GM18858 (cell line): ENCODE measurements around the gene FILIP1L.
"Not testable (repeated sequence)": the region's sequence is repeated elsewhere in the genome, so short reads cannot be mapped to it uniquely, and the experiment has no call there.

ENCODE experiments used
- ATAC-seq: cut with Tn5 transposase; IDR thresholded peaks from one replicate; pipeline ENCODE4 v1.9.1; 2021; ENCODE audit not compliant: unreplicated experiment

Gene FILIP1L

DNA sequence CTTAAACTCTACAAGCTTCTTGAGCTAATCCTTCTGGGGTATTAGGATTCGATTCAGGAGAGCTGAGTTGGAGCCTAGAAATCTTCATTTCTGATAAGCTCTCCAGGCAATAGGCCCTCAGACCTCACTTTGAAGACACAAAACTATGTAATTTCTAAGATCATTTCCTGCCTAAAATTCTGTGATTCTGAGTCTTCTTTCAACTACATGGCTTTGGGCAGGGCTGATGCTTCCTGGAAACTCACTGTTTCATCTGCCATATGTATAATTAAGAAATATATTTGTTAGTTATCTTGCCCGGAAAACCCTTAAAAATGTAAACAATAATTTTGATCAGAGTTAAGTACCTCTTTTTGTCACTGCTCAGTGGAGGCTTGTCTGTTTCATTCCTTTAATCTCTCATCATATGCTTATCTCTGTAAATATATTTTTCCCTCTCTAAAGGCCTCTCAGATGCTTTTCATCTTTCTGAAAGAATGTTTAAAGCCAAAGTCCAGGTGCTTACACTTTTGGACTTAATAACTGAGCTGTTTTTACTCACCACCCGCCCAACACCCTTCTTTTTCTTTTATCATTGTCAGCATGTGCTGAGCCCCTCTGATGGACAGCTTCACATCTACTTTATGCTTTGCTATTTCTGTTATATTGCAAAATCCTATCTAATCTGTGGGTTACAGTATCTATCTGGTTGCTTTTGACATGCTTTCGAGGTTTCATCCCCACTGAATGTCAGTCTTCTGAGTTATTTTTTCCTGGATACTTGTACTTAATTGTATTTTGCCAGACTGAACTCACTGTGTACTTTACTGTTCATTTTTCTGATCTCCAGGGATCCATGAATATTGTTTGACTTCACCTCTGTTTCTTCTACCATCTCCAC, 38.2 kb downstream of the FILIP1L start:
- no peak for ATAC-seq

DNA sequence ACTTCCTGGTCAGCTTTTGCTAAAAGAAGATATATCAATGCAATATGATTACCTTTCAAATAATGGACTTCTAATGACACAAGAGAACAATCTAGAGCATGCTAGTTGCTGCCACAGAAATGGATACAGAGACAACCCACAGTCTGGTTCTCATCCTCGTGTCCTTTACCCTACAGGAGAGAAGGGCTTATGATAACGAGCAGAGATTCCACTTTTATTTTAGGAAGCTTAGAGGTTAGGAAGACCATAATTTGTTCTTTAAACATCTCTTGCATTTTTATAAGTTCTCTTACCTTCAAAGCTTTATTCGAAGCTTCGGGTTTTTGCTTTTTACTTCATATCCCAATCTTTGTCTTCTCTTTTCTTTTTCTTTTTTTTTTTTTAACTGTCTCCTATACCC, 39.1 kb downstream of the FILIP1L start:
- no peak for ATAC-seq

DNA sequence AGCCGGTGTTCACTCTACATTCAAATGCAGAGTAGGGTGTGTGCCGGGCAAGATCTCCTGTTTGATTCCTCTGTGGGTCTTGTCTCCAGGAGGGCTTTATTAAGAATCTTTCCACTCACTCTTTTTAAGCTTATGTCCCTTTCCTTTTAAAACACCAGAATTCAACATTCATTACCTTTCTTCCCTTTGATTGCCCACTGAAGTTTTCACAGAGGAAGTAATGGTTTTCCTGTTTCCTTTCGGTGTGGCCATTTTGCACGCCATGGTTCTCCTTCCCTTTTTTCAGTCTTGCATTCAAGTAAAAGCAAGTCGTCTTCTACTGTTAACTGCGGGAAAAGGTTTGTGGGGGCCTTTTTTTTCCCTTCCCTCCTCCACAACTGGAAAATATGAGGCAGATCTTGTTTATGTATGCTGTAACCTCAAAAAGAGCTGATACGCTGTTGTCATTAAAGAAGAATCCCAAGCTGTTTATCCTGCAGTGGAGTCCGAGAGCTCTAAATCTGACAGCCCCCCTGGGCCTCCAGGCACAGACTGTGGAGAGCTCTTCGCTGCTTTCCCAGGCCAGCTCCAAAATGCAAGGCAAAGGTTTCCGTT, 40.5 kb downstream of the FILIP1L start:
- no peak for ATAC-seq

DNA sequence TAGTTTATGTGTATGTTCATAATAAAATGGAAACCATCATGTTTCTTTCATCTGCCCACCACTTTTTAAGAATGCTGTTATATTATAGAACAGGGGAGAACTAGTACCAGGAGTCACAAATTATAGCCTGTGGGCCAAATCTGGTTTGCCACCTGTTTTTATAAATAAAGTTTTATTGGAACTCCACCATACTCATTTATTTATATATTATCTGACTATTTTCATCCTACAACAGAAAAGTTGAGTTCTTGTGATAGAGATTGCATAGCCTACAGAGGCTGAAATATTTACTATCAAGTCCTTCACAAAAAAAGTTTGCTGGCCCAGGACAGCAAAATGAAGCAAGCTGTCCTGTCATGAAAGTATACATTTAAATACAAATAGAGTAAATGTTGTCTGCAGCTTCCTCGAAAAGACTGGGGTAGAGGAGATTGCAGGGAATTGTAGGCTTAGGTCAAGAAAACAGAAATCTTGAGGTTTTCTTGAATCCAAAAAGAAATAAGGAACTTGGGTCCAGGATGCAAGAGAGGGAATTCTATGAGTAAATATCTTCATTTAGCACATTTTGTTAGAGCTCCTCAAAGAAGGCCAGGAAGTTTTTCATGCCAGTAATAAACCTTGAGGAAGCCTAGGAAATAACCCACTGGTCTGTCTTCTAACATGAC, 41.1 kb downstream of the FILIP1L start:
- ATAC-seq: no peak

DNA sequence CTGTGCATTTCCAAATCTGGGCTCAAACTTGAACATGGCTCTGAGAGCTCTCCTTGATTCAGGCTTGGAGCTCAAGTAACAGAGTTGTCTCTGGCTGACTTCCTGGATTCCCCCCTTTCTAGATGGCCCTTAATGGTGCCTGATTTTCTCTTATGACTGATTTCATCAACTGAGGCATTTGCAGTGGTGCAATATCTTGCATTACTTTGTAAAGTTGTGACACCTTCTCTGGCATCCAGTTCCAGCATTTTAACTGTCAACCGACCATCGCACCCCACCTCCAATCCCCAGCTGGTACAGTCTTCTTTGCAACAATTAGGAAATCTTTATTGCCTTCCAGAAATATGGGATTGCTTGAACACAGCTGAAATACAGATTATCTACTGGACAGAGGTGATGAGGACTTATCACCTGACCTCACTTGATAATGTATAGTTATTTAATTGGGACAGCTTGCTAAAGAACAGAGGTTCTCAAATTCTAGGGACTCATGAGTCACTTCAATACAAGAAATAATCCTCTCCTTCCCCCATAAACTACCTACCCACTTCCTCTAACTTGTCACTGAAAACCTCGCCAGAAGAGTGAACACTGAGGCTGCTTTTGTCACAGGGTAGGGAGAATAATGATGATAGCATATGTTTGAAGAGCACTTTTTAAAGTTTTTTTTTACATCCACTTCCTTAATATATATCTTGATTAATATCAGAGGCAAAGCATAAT, 41.8 kb downstream of the FILIP1L start:
- ATAC-seq: peak; percentile 62

DNA sequence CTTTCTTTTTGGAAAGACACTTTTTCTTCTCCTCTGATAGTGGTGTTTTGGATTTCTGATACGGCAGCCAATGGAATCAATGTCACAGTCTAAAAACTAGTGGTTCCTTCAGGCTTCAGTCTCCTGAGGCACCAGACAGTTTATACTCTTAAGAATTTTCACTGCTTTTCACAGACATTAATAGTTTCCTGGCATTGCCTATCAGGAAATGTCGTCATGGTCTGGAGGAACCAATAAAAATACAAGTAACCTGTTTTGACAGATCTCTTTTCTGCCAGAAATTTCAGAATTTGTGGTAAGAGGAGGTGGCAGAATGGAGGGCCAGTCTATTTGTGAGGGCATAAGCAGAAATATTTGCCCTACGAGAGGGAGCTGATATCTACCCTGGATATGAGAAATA, 44.8 kb downstream of the FILIP1L start:
- ATAC-seq: no peak

DNA sequence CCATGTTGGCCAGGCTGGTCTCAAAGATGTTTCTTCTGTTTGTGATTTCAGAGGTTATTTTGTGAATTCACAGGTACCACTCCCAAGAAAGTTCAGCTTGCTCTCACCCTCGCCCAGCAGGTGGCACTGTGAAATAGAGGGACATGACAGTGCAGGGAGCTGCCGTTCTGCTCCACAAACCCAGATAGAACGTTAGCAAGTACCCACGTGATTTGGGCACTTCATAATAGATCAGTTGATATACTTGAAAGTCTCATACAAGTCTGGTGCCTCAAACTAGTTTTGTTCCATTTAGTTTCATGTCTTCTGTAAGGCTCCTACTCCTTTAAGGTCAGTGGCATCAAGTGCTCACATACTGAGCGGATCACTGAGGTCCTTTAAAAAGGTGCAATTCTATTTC, 45.5 kb downstream of the FILIP1L start:
- peak; percentile 47 for ATAC-seq

DNA sequence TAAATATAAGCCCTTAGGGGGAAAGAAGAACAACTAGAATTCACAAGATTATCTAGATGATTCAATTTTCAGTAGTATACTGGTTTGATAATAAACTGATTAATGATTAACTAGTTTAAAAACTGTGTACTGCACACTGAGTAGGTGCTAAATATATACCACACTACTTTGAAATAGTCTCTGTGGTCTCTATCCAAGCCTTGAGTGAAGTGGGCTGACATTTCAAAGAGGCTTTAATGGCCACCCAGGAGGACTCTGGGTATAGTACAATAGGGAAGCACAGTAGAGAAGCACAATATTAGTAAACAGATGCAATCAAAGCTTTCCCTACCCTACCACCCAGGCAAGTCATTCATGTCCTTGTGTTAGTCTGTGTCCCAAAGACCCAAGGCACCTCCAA, 46.7 kb downstream of the FILIP1L start:
- no peak for ATAC-seq

DNA sequence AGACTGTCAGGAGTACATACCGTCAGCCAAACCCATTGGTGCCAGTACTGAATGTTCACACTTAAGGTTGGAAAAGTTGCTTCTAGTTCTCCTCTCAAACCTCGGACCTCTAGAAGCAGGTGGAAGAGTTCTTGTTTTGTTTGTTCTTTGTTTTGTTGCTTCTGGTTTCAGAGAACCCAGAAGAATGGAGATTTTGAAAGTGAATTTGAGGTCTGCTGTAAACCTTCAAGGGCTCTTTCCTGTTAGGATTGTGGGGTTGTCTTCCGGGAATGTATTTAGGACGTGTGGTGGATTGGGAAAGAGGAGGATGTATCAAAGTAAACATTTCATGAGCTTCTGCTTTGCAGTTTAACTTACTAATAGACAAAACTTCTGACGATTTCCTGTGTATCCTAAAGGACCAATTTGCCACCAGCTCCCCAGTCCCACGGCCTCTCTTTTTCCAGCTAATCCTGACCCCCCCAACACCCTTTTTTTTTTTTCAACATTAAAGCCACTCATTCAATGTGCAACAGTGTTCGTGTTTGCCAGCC, 50.3 kb downstream of the FILIP1L start:
- no peak for ATAC-seq

DNA sequence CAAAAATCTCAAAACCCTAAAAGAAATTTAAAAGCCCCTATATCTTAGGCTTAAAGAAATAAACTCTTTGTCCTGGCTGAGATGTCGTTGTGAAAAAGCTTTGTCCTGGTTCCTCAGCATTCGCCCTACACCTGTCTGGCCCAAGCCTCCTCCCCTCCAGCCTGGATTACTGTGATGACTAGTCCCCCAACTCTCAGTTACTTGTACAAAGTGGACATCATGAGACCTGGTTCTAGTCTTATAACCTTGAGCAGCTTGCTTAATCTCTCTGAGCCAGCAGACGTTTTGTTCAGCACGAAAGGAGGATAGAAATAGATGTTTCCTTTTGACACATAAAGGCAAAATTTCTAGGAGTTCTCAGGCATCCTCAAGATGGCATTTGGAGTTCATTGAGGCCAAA, 51.6 kb downstream of the FILIP1L start:
- ATAC-seq: no peak

DNA sequence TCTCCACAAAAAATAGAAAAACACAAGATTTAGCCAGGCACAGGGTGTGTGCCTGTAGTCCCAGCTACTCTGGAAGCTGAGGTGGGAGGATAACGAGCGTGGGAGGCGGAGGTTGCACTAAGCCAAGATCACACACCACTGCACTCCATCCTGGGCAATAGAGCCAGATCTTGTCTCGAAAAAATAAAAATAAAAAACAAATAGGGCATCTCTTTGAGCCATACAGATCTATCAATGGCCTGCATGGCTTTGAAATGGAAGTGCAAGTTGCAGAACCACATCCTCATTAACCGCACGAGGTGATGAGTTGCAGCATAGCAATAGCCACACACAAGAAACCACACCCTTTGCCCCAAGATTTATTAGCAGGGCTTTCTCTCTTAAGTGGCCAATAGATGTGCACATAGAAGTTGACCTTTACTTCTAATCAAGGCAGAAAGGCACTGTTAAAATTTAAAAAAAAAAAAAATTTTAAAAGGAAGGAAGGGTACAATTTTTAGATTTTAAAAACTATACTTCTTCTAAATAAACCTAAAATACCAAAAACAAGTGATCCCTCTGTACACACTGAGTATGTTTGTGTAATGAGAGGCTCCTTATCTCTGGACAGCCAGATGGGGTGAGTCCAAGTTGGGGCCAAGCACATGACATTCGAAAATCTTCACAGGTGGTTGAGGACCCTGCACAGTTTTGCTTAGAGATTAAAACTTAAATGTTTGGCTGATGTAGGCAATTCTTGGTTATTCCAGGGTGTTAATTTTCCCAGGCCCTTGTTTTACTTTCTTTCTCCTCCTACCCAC, 53.4 kb downstream of the FILIP1L start:
- no peak for ATAC-seq

DNA sequence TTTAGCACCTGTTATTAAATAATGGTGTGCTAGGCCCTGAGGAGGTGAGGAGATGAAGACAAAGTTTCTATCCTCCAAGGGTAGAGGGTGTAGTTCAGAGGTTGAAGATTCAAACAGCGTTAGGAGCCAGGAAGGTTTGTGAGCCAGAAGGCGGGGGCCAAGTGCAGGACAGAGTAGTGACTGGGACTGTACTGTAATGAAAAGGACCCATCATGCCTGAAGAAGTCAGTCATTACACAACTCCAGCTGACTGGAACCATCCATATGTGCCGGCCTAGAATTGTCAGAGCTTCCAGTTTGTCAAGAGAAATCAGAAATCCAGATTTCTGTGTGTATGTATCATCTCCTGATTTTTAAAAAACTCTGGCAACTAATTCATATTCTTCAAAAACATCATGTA, 54.8 kb downstream of the FILIP1L start:
- no peak for ATAC-seq

DNA sequence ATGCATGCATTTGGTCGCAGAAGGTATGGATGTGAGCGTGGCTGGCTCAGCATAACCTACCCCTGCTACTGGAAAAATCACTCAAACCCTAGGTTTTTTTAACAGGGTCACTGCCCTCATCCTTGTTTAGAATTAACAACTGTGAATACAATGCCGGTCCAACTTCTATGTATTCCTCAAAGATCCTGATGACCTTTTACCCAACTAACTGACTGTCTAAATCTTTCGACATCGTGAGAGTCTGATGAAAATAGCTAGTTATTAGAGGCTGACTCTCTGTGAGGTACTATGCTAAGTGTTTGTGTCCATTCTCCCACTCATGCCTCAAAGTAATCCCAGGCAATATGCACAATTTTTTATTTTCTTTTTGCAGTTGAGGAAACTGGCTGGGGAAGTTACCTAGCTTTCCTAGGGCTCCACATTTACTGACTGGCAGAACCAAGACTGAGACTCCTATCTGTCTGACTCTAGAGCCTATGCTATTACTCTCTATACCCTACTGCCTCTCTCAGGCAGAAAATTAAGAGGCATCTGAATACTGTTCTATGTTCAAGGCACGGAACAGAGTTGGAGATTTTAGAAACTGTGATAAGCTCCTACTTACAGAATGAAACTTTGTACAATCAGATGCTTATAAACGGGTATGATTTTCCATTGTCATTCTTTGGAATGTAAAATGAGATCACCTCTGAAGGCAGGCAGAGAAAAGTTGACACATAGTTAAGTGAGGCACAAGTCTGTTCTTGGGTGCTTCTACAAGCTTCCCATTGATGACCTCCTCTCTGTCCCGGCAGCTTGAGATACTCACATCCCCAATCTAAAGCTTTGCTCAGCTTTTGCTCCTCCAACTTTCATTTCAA, 56.4 kb downstream of the FILIP1L start:
- no peak for ATAC-seq

DNA sequence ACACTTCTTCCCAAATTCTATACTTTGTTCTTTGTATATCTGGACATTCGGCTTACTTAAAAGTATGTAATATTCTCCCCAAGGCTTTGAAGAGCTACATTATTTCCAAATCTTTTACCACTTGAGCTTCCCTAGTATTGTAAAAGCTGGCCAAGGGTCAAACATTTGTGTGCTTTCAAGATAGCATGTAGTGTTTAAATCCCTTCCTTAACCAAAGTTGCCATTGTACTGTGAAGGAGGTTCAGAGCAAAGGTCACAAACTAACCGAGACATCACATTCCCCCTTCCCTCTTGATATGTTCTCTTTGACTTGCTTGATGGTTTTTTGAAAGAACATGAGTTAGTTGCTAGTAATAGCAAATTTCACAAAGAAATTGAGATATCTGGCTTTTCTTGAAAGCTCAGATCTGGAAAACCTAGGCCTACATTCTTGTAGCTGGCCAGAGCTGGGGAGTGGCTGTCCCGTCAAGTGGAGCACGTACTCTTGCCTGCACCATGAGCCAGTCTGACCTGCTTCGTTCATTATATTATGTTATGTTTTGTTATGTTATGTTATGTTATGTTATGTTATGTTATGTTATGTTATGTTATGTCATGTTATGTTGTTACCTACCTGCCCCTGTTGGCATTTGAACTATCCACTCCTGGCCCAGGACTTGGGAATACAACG, 60.2 kb downstream of the FILIP1L start:
- ATAC-seq: no peak

DNA sequence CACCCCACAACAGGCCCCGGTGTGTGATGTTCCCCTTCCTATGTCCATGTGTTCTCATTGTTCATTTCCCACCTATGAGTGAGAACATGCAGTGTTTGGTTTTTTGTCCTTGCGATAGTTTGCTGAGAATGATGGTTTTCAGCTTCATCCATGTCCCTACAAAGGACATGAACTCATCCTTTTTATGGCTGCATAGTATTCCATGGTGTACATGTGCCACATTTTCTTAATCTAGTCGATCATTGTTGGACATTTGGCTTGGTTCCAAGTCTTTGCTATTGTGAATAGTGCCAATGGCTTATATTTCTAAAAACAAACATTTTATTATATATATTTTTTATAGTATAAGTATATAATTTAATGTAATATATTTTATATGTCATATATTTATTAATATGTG, 62.8 kb downstream of the FILIP1L start:
- ATAC-seq: not testable (repeated sequence)

DNA sequence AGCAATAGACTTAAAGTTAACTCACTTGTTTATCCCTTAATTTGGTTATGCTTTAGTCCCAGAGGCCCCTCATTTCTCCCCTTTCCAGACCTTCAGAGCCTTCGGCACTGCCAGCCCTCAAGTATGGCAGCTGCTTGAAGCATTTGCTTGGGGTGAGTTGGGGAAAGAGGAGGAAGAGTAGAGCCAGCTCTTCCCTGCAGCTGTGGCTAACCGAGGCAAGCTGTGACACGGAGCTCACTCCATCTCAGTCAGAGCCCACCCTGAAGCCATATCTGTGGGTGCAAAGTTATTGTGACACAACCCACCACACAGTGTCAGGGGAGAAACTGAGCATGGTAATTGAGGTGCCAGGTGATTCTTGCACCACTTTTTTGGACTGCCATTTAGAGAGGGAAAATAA, 66.1 kb downstream of the FILIP1L start:
- no peak for ATAC-seq

DNA sequence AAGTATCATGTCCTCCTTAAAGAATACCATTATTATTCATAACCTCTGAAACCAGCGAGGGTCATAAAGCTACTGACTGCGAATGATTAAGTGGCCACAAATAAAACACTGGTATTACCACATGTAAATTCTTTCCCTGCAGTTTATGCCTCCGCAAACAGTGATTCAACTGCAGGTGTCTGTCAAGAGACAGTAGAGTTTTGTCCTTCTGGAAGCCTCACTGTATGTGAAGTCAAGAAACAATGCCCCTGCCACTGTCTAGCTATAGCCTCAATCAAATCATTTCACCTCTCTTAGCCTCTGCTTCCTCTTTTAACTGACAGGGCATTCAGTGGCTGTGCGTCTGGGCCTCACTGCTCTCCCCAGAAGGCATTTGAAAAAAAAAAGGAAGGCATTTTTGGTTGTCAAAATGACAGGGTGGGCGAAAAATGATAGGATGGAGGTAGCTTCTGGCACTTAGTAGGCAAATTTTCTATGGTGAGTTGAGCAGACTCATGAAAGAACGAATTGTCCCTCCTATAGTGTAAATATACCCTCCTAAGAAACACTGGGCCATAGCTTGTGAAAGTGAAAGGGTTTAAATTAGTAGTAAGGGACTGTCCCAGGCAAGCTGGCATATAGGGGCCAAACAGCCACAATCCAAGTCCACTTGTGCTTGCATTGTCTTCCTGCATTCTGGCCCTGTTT, 66.7 kb downstream of the FILIP1L start:
- peak; percentile 59 for ATAC-seq

DNA sequence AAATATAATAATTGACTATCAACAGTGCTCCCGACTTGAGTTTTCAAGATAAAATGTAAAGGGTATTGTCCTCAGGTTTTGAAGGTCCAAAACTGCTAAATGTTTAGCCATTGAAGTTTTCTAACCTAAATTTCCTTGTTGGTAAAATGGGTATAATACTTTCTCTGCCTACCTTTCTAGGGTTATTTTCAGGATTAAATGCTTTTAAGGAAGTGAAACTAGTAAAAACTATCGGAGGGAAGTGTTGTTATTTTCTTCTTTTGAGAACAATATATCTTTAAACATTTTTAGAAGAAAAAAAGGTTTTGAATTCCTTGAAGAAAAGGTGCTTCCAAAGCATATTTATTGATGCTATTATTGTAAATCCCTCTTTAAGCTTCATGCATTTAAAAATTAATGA, 67.3 kb downstream of the FILIP1L start:
- ATAC-seq: no peak
